Dermis blood vessel endothelial cell (primary cell): ENCODE results near the gene JPT1. TPM values are rescaled to one million over a fixed set of nuclear protein-coding genes. Genes with fewer than 3 reads are reported as not detected.

ENCODE experiments used
- total RNA-seq: library from RNA; depleted of rRNA; stranded (reverse); fragments of >200 nt; gene quantifications from 2 replicates; pipeline ENCODE4 v1.2.3, GENCODE V29; 2014

JPT1 gene
- total RNA-seq, 1 donor from 2014 or later: 120 TPM

Other genes with a start within 250 kb of the JPT1 start
- gene USH1G, start 231.3 kb downstream of the JPT1 start, total RNA-seq: not detected in 2 replicates
- gene OTOP2, start 230.2 kb downstream of the JPT1 start, total RNA-seq: not detected in 2 replicates
- not detected in 2 replicates for gene OTOP3, start 218.6 kb downstream of the JPT1 start, total RNA-seq
- gene HID1, start 181.8 kb downstream of the JPT1 start, total RNA-seq: 53.8 and 65.1 TPM in 2 replicates
- 19.1 and 23.5 TPM in 2 replicates for gene CDR2L, start 166.9 kb downstream of the JPT1 start, total RNA-seq
- 24.7 and 35.6 TPM in 2 replicates for gene MRPL58, start 141.8 kb downstream of the JPT1 start, total RNA-seq
- 214 and 256 TPM in 2 replicates for gene ATP5PD, start 107.5 kb downstream of the JPT1 start, total RNA-seq
- 17.4 and 22.8 TPM in 2 replicates for gene KCTD2, start 107.3 kb downstream of the JPT1 start, total RNA-seq
- gene SLC16A5, start 66.6 kb downstream of the JPT1 start, total RNA-seq: 11.4 and 17.1 TPM in 2 replicates
- 3.1 and 3.9 TPM in 2 replicates for gene ARMC7, start 44.5 kb downstream of the JPT1 start, total RNA-seq
- 48.8 and 51.9 TPM in 2 replicates for gene NT5C, start 22.8 kb downstream of the JPT1 start, total RNA-seq
- gene SUMO2, start 28.4 kb upstream of the JPT1 start, total RNA-seq: 116 and 134 TPM in 2 replicates
- gene NUP85, start 51.2 kb upstream of the JPT1 start, total RNA-seq: 37.6 and 41.5 TPM in 2 replicates
- gene GGA3, start 107.1 kb upstream of the JPT1 start, total RNA-seq: 11.9 and 26.4 TPM in 2 replicates
- gene MRPS7, start 107.4 kb upstream of the JPT1 start, total RNA-seq: 63.2 and 73.5 TPM in 2 replicates
- 10.6 and 12.8 TPM in 2 replicates for gene MIF4GD, start 116.7 kb upstream of the JPT1 start, total RNA-seq
- 10.3 and 13.1 TPM in 2 replicates for gene SLC25A19, start 134.9 kb upstream of the JPT1 start, total RNA-seq